Activated CD4-positive, CD25-positive, alpha-beta regulatory T cell treated with anti-CD3 and anti-CD28 coated beads, Interleukin-2, amount 50 U/mL, for 24 hours (primary cell): ENCODE data around the gene B4GAT1.

Experiments used
- ATAC-seq, 2 donors: fragments of 150-1000 bp; cut with Tn5 transposase; one replicate each; pipeline ENCODE4 v1.10.0; 2021; ENCODE audit warnings: mild to moderate bottlenecking in 1 of 2, moderate library complexity in 1 of 2

B4GAT1 gene

DNA sequence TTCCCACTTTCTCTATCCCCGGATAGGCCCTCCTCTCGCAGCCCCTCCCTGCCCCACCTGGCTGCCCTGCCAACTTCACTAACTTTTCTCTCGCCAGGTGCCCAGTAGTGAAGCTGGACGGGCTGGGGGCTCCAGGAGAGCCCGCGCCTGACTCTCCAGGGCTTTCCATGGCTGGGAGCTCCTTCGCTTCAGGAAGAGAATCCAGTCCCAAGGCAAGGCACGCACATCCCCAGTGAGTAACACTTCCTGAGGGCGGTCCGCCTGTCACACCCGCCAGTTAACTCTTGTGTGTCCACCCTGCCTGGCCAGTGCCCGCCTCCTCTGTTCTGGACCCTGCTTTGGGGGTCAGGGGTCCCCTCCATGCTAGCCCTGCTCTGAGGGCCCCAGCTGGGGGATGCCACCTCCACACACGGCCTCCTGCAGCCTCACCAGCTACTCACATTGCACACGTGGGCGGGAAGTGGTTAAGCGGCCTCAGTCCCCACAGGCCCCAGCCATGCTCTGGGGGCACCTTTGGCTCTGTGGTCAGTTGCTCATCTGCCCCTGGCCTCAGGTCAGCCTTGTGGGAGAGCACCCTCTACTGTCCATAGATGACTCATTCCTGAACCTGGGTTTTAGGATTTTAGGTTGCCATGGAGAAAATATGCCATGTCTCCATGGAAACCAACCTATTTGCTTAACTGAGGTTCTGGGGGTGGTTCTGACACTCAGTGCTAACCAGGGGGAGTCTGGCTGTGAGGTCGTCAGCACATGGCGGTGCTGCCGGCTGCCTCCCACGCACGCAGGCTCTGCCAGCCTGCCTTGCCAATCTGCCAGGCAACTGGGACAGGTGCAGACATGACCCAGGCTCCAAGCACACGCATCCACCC, 11.0 kb downstream of the B4GAT1 start, which contains the start of gene RIN1:
RIN1 (minus strand) TSS at position 201 of the 869 bp plus-strand sequence; CDS start at position 169, 32 bp downstream.
- peak; percentile 83 for ATAC-seq

DNA sequence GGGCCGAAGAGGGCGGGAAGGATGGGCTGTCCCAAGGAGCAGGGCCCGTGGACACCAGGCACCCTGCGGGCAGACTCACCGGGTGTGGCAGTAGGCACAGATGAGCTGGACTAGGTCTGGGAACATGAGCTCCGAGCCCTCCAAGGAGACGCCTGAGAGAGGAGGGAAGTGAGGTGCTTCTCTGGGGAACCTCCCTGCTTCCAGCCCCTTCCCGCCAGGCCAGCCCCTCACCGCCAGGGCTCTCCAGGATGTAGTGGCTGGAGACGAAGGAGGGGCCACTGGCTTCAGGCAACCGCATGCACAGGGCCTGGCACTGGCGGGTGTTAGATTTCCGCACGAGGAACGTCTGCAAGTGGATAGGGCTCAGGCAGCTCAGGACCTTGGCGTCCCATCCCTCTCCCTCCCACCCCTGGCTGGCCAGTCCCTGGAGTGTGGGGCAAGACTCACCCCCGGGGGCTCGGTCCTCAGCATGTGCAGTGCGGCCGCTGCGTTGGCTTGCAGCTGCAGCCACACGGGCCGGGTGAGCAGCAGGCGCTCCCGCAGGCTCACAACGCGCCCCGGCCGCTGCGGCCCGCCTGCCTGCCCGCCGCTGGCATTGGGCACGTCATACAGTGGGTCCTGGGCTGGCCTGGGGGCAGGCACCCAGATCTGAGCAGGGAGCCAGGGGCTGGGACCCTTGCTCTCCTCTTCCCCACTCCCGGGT, 11.7 kb downstream of the B4GAT1 start:
- ATAC-seq: no peak

GRCh38 chr11:66334605-66335442, 12.6 kb downstream of the B4GAT1 start:
- no peak for ATAC-seq

- no peak for ATAC-seq
Measured at GRCh38 chr11:66333896-66334604, 13.4 kb downstream of the B4GAT1 start.

- ATAC-seq: no peak
Measured at GRCh38 chr11:66333220-66333877, 14.1 kb downstream of the B4GAT1 start.

DNA sequence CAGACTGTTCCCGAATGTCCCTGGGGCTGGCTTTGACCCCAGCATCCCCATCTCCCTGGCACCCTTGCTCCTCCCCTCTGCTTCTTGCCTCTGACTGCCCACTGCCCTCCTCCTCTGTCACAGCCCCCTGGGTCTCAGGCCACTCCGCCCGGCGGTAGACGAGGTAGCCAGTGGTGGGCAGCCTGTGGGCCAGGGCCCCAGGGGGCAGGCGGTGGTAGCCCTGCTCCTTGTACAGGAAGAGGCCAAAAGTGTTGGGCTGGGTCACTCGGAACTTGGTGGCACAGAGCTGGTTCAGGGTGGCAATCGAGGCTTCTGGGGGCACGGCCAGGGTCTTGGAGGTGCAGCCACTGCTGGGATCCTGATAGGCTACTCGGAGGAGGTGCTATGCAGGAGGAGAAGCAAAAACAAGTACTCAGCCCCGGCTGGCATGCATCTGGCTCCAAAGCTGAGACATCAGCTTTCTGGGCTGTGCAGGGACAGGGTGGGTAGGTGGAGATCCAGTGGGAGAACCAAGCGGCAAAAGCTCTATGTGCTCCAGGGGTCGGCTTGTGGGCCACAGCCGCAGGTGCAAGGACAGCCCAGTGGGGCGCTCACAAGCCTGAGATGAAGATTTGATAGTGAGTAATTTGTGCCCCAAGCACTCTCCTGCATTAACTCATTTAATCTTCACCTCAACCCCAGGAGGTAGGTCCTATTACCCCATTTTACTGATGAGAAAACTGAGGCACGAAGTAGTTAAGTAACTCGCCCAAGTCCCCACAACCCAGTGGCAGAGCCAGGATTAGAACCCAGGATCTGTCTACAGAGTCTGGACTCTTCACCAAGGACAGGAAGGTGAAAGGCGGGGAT, 14.8 kb downstream of the B4GAT1 start:
- ATAC-seq: no peak

- ATAC-seq: no peak
Measured at GRCh38 chr11:66331542-66332370, 15.7 kb downstream of the B4GAT1 start.

GRCh38 chr11:66330931-66331330, 16.5 kb downstream of the B4GAT1 start:
- ATAC-seq: no peak

DNA sequence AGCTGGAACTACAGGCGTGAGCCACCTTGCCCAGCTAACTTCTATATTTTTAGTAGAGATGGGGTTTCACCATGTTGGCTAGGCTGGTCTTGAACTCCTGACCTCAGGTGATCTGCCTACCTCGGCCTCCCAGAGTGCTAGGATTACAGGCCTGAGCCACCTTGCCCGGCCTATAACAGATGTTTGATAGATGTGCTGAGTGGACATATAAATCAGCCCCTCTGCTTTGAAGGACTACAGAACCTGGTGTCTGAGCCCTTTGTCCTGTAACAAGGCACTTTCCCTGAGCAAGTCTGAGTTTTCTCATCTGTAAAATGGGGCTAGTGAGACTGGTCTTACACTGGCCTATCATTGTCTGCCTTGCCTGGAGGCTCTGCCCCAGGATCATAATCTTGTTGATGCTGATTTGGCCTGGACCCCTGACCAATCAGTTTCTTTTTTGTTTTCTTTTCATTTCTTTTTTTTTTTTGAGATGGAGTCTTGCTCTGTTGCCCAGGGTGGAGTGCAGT, 18.2 kb downstream of the B4GAT1 start:
- no peak for ATAC-seq

- peak; percentile 92 to 95 for ATAC-seq
Measured at GRCh38 chr11:66328302-66329144, 18.9 kb downstream of the B4GAT1 start.

- ATAC-seq: peak; percentile 10 to 38
Measured at GRCh38 chr11:66328031-66328301, 19.5 kb downstream of the B4GAT1 start.

DNA sequence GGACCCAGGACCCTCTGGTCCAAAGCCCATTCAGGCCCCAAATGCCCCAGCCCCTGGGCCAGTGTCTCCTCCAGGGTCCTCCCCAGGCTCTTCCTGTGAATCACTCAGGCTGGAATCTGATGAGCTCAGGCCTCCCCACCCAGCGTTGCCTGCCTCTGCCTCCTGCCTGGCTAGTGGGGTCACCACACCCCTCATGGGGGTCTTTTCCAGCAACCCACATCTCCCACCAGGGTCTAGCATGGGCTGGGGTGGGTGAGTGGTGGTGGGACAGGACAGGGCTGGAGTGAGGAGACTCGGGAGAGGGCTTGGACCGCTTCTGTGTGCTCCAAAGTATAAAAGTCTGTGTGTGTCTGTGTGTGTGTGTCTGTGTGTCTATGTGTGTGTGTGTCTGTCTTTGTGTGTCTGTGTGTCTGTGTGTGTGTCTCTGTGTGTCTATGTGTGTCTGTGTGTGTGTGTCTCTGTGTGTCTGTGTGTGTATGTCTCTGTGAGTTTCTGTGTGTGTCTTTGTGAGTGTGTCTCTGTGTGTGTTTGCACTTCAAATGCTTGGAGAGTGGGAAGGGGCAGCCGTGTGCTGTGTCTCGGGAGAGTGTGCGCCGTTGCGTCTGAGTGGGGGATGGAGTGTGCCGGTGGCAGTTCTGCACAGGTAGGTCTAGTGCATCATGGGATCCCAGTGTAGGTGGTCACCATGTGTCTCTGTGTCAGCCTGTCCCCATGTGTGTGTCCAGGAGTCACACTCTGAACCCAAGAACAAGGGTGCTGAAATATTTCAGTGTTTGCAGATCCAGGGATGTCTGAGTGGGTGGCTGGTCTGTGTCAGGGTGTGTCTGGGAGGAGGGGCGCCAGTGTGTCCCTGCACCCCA, 20.0 kb downstream of the B4GAT1 start:
- ATAC-seq: no peak

GRCh38 chr11:66326261-66327111, 20.9 kb downstream of the B4GAT1 start:
- ATAC-seq: no peak

- no peak for ATAC-seq
Measured at GRCh38 chr11:66325263-66325671, 22.2 kb downstream of the B4GAT1 start.

- ATAC-seq: no peak
Measured at GRCh38 chr11:66324664-66325063, 22.8 kb downstream of the B4GAT1 start.

DNA sequence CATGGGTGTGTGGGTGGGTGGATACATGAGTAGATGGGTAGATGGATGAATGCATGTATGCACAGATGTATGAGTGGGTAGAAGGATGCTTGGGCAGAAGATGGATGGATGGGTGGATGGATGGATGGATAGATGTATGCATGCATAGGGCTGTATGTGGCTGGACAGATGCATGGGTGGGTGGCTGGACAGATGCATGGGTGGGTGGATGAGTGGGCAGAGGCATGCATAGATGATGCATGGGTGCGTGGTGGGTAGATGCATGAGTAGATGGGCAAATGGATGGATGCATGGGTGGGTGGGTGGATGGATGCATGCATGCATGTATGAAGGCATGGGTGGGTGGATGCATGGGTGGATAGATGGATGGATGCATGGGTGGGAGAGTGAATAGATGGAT, 23.7 kb downstream of the B4GAT1 start:
- no peak for ATAC-seq
